DND-41 (cell line): ENCODE results near the gene NPPB.

ENCODE experiments used
- EZH2 ChIP-seq: IDR thresholded peaks from 3 replicates; pipeline ENCODE4 v1.6.1; 2012; ENCODE audit warnings: borderline replicate concordance, low read depth, mild to moderate bottlenecking, moderate library complexity, low read length, inconsistent platforms; ENCODE audit not compliant: severe bottlenecking
- TF ChIP-seq, protein P1 (sequence below): IDR thresholded peaks from 2 replicates; pipeline ENCODE4 v1.5.1; 2012; ENCODE audit warnings: borderline replicate concordance, low read length, moderate library complexity, mild to moderate bottlenecking; ENCODE audit not compliant: poor library complexity, severe bottlenecking; ENCODE audit errors: extremely low read depth

DNA sequence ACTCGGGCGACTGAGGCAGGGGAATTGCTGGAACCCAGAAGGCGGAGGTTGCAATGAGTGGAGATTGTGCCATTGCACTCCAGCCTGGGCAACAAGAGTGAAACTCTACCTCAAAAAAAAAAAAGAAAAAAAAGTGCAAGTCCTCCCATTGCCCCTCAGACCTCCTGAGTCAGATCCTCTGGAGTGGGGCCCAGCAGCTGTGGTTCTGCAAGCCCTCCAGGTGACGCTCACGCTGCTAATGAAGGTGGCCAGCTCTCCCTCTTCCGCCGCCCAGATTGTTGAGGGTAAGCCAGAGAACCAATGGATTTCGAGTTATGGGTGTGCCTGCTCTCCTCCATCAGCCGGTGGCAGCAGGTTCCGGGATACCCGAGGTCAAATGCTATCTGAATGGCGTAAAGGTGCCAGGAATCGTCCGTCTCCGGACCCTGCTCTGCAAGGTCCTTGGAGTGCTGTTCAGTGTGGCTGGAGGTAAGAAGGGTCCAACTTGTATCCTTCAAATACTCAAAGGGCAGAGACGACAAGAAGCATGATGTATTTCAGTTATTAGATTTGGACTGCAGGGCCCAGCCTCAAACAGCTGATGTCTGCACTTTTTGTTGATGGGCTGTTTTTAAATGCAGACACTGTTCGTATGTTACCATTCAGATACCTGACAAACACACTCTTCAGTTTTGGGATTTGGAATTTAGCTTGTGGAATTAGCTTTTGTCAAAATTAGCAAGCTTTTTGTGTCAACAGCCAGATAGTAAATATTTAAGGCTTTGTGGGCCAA lies 35.2 kb downstream of the NPPB start:
- no peak for TF ChIP-seq EZH2
- TF ChIP-seq, protein P1, sequence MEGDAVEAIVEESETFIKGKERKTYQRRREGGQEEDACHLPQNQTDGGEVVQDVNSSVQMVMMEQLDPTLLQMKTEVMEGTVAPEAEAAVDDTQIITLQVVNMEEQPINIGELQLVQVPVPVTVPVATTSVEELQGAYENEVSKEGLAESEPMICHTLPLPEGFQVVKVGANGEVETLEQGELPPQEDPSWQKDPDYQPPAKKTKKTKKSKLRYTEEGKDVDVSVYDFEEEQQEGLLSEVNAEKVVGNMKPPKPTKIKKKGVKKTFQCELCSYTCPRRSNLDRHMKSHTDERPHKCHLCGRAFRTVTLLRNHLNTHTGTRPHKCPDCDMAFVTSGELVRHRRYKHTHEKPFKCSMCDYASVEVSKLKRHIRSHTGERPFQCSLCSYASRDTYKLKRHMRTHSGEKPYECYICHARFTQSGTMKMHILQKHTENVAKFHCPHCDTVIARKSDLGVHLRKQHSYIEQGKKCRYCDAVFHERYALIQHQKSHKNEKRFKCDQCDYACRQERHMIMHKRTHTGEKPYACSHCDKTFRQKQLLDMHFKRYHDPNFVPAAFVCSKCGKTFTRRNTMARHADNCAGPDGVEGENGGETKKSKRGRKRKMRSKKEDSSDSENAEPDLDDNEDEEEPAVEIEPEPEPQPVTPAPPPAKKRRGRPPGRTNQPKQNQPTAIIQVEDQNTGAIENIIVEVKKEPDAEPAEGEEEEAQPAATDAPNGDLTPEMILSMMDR = no peak
